ENCODE results near the gene P3H2.

The P3H2 gene

GRCh38 chr3:190038050-190038933, 82.4 kb downstream of the P3H2 start (continued):
- peak; percentile 86; the same call in 1 of the 2 replicates for TF ChIP-seq ZBTB6 (tag by site-specific recombination; IDR thresholded peaks at IDR 0.05)
- TF ChIP-seq PRDM2 (tag by site-specific recombination; IDR thresholded peaks at IDR 0.05; ENCODE audit: borderline replicate concordance), result no peak
- TF ChIP-seq ZNF341 (tag by site-specific recombination; IDR thresholded peaks at IDR 0.05; ENCODE audit: low read depth), result no peak
- no peak for TF ChIP-seq ZNF791 (tag by site-specific recombination; IDR thresholded peaks at IDR 0.05)
- TF ChIP-seq ZNF768 (tag by site-specific recombination; IDR thresholded peaks at IDR 0.05), result no peak
- no peak for TF ChIP-seq RBAK (tag by site-specific recombination; IDR thresholded peaks at IDR 0.05)
- no peak for TF ChIP-seq MZF1 (tag by site-specific recombination; IDR thresholded peaks at IDR 0.05; ENCODE audit: borderline replicate concordance)
- TF ChIP-seq TRIM28 (IDR thresholded peaks at IDR 0.05; ENCODE audit: borderline replicate concordance, low read length), result peak; percentile 75; the same call in 1 of the 2 replicates
- TF ChIP-seq WT1 (tag by site-specific recombination; IDR thresholded peaks at IDR 0.05), result no peak
- no peak for TF ChIP-seq ZNF37A (tag by site-specific recombination; IDR thresholded peaks at IDR 0.05)
- TF ChIP-seq ZNF274 (IDR thresholded peaks at IDR 0.05; ENCODE audit: low read length), result no peak
- TF ChIP-seq ZNF274 (tag by site-specific recombination; IDR thresholded peaks at IDR 0.05; ENCODE audit: borderline replicate concordance), result no peak
- TF ChIP-seq, protein P1, sequence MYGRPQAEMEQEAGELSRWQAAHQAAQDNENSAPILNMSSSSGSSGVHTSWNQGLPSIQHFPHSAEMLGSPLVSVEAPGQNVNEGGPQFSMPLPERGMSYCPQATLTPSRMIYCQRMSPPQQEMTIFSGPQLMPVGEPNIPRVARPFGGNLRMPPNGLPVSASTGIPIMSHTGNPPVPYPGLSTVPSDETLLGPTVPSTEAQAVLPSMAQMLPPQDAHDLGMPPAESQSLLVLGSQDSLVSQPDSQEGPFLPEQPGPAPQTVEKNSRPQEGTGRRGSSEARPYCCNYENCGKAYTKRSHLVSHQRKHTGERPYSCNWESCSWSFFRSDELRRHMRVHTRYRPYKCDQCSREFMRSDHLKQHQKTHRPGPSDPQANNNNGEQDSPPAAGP (tag by site-specific recombination; IDR thresholded peaks at IDR 0.05), result no peak
- no peak for TF ChIP-seq BCL11A (tag by site-specific recombination; IDR thresholded peaks at IDR 0.05; ENCODE audit: low read depth)
- TF ChIP-seq SP7 (tag by site-specific recombination; IDR thresholded peaks at IDR 0.05), result peak; percentile 44; the same call in 1 of the 2 replicates
- no peak for TF ChIP-seq ZNF302 (tag by site-specific recombination; IDR thresholded peaks at IDR 0.05; ENCODE audit: low read depth)
- peak; percentile 92 for TF ChIP-seq PRDM6 (tag by site-specific recombination; IDR thresholded peaks at IDR 0.05)
- TF ChIP-seq ZBTB10 (tag by site-specific recombination; IDR thresholded peaks at IDR 0.05), result no peak
- no peak for TF ChIP-seq KLF10 (tag by site-specific recombination; IDR thresholded peaks at IDR 0.05)
